Measurements from ENCODE around the gene ABCB11. TPM values are rescaled to one million over a fixed set of nuclear protein-coding genes. Genes with fewer than 3 reads are reported as not detected.

Gene ABCB11
- total RNA-seq, 1 experiment from 2014 or later: not detected

DNA sequence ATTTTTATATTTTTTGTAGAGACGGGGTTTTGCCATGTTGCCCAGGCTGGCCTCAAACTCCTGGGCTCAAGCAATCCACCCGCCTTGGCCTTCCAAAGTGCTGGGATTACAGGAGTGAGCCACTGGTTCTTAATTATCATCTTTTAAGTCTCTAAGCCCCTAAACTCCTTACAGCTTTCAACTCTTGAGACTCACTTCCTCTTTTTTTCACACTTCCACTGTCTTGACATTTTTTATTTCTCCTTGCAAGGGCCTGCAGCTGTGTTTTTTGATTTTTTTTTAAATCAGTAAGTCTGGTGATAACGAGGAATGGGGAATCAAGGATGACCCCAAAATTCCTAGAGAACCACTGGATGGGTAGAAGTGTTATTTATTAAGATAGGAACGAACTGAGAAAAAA, 8.6 kb upstream of the ABCB11 start:
- ChIA-PET POLR2A (ENCODE audit: low non-redundant PET) (no interaction called here), CTCF (no interaction called here)
- no peak for TF ChIP-seq EZH2 (IDR thresholded peaks at IDR 0.05; ENCODE audit: borderline replicate concordance, low read depth, low read length, poor library complexity, severe bottlenecking)
- TF ChIP-seq, protein P1, sequence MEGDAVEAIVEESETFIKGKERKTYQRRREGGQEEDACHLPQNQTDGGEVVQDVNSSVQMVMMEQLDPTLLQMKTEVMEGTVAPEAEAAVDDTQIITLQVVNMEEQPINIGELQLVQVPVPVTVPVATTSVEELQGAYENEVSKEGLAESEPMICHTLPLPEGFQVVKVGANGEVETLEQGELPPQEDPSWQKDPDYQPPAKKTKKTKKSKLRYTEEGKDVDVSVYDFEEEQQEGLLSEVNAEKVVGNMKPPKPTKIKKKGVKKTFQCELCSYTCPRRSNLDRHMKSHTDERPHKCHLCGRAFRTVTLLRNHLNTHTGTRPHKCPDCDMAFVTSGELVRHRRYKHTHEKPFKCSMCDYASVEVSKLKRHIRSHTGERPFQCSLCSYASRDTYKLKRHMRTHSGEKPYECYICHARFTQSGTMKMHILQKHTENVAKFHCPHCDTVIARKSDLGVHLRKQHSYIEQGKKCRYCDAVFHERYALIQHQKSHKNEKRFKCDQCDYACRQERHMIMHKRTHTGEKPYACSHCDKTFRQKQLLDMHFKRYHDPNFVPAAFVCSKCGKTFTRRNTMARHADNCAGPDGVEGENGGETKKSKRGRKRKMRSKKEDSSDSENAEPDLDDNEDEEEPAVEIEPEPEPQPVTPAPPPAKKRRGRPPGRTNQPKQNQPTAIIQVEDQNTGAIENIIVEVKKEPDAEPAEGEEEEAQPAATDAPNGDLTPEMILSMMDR (conservative IDR thresholded peaks at IDR 0.05; ENCODE audit: low read depth, low read length): no peak
- Histone ChIP-seq H3K4me1 (ENCODE audit: insufficient read depth, low read length, poor library complexity, severe bottlenecking) (no peaks in the 10 kb centered on the region), H3K27ac (ENCODE audit: low read depth, low read length, poor library complexity, severe bottlenecking) (no peak overlapping the region), H3K9me3 (ENCODE audit: low read depth, low read length, poor library complexity, severe bottlenecking) (no peaks in the 10 kb centered on the region), H3K36me3 (ENCODE audit: insufficient read depth, low read length, poor library complexity, severe bottlenecking) (no peaks in the 10 kb centered on the region), H3K27me3 (replicated peaks; ENCODE audit: insufficient read depth, low read depth, low read length, poor library complexity) (no peaks in the 10 kb centered on the region), H3K4me3 (ENCODE audit: low read depth, low read length, poor library complexity, severe bottlenecking) (no peak overlapping the region)
- intact Hi-C loops (cut with micrococcal nuclease; ENCODE audit: unreplicated experiment): no loop called here
- no TSS peak for BruUV-seq (replicated peaks)
- no peak for DNase-seq (ENCODE audit: low spot score)

DNA sequence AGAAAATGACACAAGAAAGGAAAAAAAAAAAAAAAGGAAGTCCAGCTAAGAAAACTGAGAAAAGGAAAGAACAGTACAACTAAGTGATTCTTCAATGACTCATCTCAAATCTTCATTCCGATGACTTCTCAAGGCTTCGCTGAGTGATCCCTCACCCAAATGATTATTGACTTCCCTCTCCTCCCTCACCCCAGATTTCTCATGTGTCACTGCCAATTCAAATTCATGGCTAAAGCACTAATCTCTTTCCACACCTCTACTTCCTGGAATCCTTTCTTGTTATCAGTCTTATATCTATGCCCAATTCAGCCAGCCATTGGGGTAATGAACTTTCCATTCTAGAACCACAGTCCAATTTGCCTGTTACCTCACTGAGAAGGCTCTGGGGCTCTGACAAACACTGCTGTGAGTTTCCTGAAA, 7.2 kb upstream of the ABCB11 start:
- H3K4me1 ChIP-seq (ENCODE audit: insufficient read depth, low read length, poor library complexity, severe bottlenecking): no peaks in the 10 kb centered on the region
- H3K36me3 ChIP-seq (ENCODE audit: insufficient read depth, low read length, poor library complexity, severe bottlenecking): no peaks in the 10 kb centered on the region
- intact Hi-C loops (cut with micrococcal nuclease; ENCODE audit: unreplicated experiment): no loop called here
- H3K9me3 ChIP-seq (ENCODE audit: low read depth, low read length, poor library complexity, severe bottlenecking): no peaks in the 10 kb centered on the region
- ChIA-PET CTCF (no interaction called here), POLR2A (ENCODE audit: low non-redundant PET) (no interaction called here)
- H3K4me3 ChIP-seq (ENCODE audit: low read depth, low read length, poor library complexity, severe bottlenecking): no peak overlapping the region
- DNase-seq (ENCODE audit: low spot score): peak; percentile 3
- TF ChIP-seq, protein P1 (conservative IDR thresholded peaks at IDR 0.05; ENCODE audit: low read depth, low read length): no peak
- TF ChIP-seq EZH2 (IDR thresholded peaks at IDR 0.05; ENCODE audit: borderline replicate concordance, low read depth, low read length, poor library complexity, severe bottlenecking): no peak
- no TSS peak for BruUV-seq (replicated peaks)
- H3K27ac ChIP-seq (ENCODE audit: low read depth, low read length, poor library complexity, severe bottlenecking): no peak overlapping the region
- H3K27me3 ChIP-seq (replicated peaks; ENCODE audit: insufficient read depth, low read depth, low read length, poor library complexity): no peaks in the 10 kb centered on the region

DNA sequence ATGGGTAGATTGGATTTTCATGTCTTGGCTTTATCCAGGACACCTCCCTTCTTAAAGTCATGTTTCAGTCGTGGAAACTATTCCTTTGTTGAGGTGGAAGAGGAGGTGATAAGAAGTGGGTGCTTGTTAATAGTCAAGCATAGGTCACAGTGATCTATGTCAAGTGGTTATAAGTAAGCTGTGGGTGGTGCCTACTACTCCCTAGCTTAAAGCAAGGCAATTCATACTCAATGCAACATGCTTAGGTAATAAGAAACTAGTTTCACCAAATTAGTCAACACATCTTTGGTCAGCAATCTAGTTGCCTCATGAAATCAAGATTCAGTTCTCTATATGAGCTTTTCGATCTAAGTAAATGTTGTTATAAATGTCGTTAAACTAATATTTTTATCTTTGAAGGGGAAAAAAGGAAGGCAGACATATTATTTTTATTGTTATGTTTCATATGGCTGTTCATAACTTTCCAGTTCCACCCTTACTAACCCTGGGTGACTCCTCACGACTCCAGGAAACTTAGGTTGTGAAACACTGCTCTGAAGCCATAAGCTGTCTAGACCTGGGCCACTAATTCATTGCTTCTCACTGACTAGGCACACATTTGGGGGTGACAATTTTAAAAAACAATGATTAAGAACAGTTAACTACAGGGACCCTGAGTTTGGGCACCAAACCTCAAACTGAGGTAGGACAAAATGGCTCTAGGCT, 5.8 kb upstream of the ABCB11 start:
- intact Hi-C loops (cut with micrococcal nuclease; ENCODE audit: unreplicated experiment): no loop called here
- DNase-seq (ENCODE audit: low spot score): no peak
- Histone ChIP-seq H3K36me3 (ENCODE audit: insufficient read depth, low read length, poor library complexity, severe bottlenecking) (no peaks in the 10 kb centered on the region), H3K27me3 (replicated peaks; ENCODE audit: insufficient read depth, low read depth, low read length, poor library complexity) (no peaks in the 10 kb centered on the region), H3K9me3 (ENCODE audit: low read depth, low read length, poor library complexity, severe bottlenecking) (no peaks in the 10 kb centered on the region), H3K4me3 (ENCODE audit: low read depth, low read length, poor library complexity, severe bottlenecking) (no peak overlapping the region), H3K27ac (ENCODE audit: low read depth, low read length, poor library complexity, severe bottlenecking) (no peak overlapping the region), H3K4me1 (ENCODE audit: insufficient read depth, low read length, poor library complexity, severe bottlenecking) (no peaks in the 10 kb centered on the region)
- ChIA-PET POLR2A (ENCODE audit: low non-redundant PET) (no interaction called here), CTCF (no interaction called here)
- TF ChIP-seq EZH2 (IDR thresholded peaks at IDR 0.05; ENCODE audit: borderline replicate concordance, low read depth, low read length, poor library complexity, severe bottlenecking): no peak
- TF ChIP-seq, protein P1 (conservative IDR thresholded peaks at IDR 0.05; ENCODE audit: low read depth, low read length): no peak
- BruUV-seq (replicated peaks): no TSS peak

Measured in A673 (cell line).